Endodermal cell (in vitro differentiated cells): ENCODE data around the gene MRAP2. TPM values are rescaled to one million over a fixed set of nuclear protein-coding genes. Genes with fewer than 3 reads are reported as not detected.
A peak's percentile ranks its signal among the peaks of the same experiment; 100 is the strongest.

Experiments
- DNase-seq: peaks from one replicate; pipeline ENCODE4 v3.0.0-alpha.2; 2017
- H3K27ac ChIP-seq: 2 replicates; pipeline ENCODE4 v1.5.1; 2013; ENCODE audit warnings: mild to moderate bottlenecking, low read depth, low read length, moderate library complexity
- H3K27me3 ChIP-seq: 2 replicates; pipeline ENCODE4 v1.6.1; 2013; ENCODE audit warnings: mild to moderate bottlenecking, low read length, moderate library complexity; ENCODE audit not compliant: insufficient read depth, control insufficient read depth, poor library complexity, severe bottlenecking
- H3K36me3 ChIP-seq: 2 replicates; pipeline ENCODE4 v1.7.0; 2013; ENCODE audit warnings: mild to moderate bottlenecking, low read length, moderate library complexity; ENCODE audit not compliant: control insufficient read depth, insufficient read depth
- H3K4me1 ChIP-seq: one replicate; pipeline ENCODE4 v1.7.0; 2013; ENCODE audit warnings: low read length; ENCODE audit not compliant: control insufficient read depth, insufficient read depth
- H3K4me3 ChIP-seq: 2 replicates; pipeline ENCODE4 v1.5.1; 2013; ENCODE audit warnings: mild to moderate bottlenecking, low read length, moderate library complexity
- H3K9ac ChIP-seq: 2 replicates; pipeline ENCODE4 v1.6.1; 2013; ENCODE audit warnings: mild to moderate bottlenecking, low read length, moderate library complexity; ENCODE audit not compliant: poor library complexity, severe bottlenecking; ENCODE audit errors: extremely low read depth
- H3K9me3 ChIP-seq: 2 replicates; pipeline ENCODE4 v1.6.1; 2013; ENCODE audit warnings: mild to moderate bottlenecking, low read length, moderate library complexity; ENCODE audit not compliant: control insufficient read depth
- H3K27ac Mint-ChIP-seq: 2 replicates; pipeline ENCODE4 v1.8.0; 2020; ENCODE audit warnings: mixed read lengths
- H3K27me3 Mint-ChIP-seq: 2 replicates; pipeline ENCODE4 v1.8.0; 2021; ENCODE audit warnings: mild to moderate bottlenecking, mixed read lengths; ENCODE audit not compliant: insufficient read depth
- H3K36me3 Mint-ChIP-seq: 2 replicates; pipeline ENCODE4 v1.8.0; 2020; ENCODE audit warnings: low read depth, mixed read lengths
- H3K4me1 Mint-ChIP-seq: 2 replicates; pipeline ENCODE4 v1.8.0; 2020; ENCODE audit warnings: mixed read lengths
- H3K4me3 Mint-ChIP-seq: 2 replicates; pipeline ENCODE4 v1.8.0; 2020; ENCODE audit warnings: mild to moderate bottlenecking, moderate library complexity, mixed read lengths
- H3K9me3 Mint-ChIP-seq: 2 replicates; pipeline ENCODE4 v1.8.0; 2020; ENCODE audit warnings: mild to moderate bottlenecking, mixed read lengths
- WGBS, 2 experiments: methylation state at CpG; one replicate each; pipeline versions ENCODE4 v1.1.5 to v1.1.7; 2013; ENCODE audit warnings: missing lambda C conversion rate in 2 of 2, mixed read lengths in 1 of 2; ENCODE audit not compliant: insufficient coverage in 1 of 2, insufficient read length in 1 of 2; 5-methylcytosine and 5-hydroxymethylcytosine counted together
- total RNA-seq, 2 donors: library from RNA; stranded (reverse); fragmentation: NEBNext Ultra II Directional in 1 of 2; extraction: Animal tissue kit (Norgen Biotek cat#: 25700) in 1 of 2; gene quantifications; 2 replicates in 1 of 2; 3 replicates in 1 of 2; pipeline ENCODE4 v1.2.1, GENCODE V29; 2021
- TF ChIP-seq, protein P1 (sequence below): fragments of 200-600 bp; sonication (generic); conservative IDR thresholded peaks from 2 replicates; pipeline ENCODE4 v1.5.0; 2021; ENCODE audit warnings: antibody characterized with exemption, mild to moderate bottlenecking

The MRAP2 gene
- total RNA-seq, 2 donors from 2014 or later = 10.7 to 10.8 TPM

DNA sequence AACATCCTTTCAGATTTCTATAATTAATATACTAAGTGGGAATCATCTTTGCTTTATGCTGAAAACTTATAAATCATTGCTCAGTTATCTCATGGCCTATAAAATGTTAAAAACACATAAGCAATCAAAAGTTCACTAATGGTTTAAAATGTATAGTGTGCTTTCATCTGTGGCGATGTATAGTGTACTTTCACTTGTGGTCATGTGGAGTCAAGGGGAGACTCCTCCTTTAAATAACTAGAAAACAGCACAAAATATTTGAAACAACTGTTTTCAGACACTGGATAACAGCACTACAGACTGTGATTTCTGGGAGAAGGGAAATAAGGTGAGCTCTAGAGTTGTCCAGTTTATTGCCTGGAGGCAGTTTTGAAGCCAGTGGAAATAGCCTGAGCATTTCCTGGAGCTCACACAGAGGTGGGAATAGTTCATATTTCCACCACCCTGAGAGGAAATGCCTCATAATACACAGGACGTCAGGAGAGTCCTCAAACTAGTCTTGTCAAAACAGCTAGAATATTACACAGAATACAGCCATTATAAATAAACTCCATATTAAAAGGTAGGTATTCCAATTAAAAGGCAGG lies 104.5 kb downstream of the MRAP2 start:
- Histone ChIP-seq H3K4me1 (peaks cover 14% of the 10 kb centered on the region), H3K9ac (no peak overlapping the region), H3K36me3 (peaks cover 30% of the 10 kb centered on the region), H3K27me3 (no peaks in the 10 kb centered on the region), H3K4me3 (no peak overlapping the region), H3K9me3 (peaks cover 25% of the 10 kb centered on the region), H3K27ac (no peak overlapping the region)
- H3K27me3 Mint-ChIP-seq = no peaks in the 10 kb centered on the region
- no peak for DNase-seq
- H3K4me3 Mint-ChIP-seq = no peak overlapping the region
- H3K36me3 Mint-ChIP-seq = peaks cover 35% of the 10 kb centered on the region
- H3K4me1 Mint-ChIP-seq = peaks cover 37% of the 10 kb centered on the region
- 100% methylated on average over 2 of the region's 2 CpGs; no CpG with 5 or more reads in 1 of the 2 experiments for WGBS, 2 experiments
- H3K27ac Mint-ChIP-seq = no peak overlapping the region
- TF ChIP-seq, protein P1, sequence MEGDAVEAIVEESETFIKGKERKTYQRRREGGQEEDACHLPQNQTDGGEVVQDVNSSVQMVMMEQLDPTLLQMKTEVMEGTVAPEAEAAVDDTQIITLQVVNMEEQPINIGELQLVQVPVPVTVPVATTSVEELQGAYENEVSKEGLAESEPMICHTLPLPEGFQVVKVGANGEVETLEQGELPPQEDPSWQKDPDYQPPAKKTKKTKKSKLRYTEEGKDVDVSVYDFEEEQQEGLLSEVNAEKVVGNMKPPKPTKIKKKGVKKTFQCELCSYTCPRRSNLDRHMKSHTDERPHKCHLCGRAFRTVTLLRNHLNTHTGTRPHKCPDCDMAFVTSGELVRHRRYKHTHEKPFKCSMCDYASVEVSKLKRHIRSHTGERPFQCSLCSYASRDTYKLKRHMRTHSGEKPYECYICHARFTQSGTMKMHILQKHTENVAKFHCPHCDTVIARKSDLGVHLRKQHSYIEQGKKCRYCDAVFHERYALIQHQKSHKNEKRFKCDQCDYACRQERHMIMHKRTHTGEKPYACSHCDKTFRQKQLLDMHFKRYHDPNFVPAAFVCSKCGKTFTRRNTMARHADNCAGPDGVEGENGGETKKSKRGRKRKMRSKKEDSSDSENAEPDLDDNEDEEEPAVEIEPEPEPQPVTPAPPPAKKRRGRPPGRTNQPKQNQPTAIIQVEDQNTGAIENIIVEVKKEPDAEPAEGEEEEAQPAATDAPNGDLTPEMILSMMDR = no peak
- H3K9me3 Mint-ChIP-seq = peaks cover 20% of the 10 kb centered on the region

DNA sequence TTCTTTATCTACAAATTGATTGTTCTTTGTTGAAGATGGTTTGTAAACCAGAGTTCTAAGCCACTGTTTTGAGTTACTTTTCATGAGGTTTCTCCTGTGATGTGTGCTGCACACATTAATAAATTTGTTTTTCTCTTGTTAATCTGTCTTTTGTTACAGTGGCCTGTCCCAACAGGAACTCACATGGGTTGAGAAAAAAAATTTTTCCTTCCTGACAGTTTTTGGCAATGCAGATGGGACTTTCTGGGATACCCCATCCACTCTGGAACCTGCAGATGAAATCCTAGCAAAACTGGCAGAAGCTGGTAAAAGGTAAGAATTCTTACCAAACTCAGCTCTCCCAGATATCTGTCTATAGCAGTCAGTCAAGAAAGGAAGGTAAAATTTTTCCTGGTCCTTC lies 105.7 kb downstream of the MRAP2 start:
- H3K27ac Mint-ChIP-seq = peak overlapping the region; percentile 13
- H3K4me3 Mint-ChIP-seq = no peak overlapping the region
- no peak for DNase-seq
- peaks cover 20% of the 10 kb centered on the region for H3K36me3 ChIP-seq
- H3K27ac ChIP-seq = no peak overlapping the region
- H3K36me3 Mint-ChIP-seq = peaks cover 23% of the 10 kb centered on the region
- H3K4me1 Mint-ChIP-seq = peaks cover 43% of the 10 kb centered on the region
- H3K9me3 ChIP-seq = peaks cover 13% of the 10 kb centered on the region
- TF ChIP-seq, protein P1 = no peak
- H3K9me3 Mint-ChIP-seq = peaks cover 8% of the 10 kb centered on the region
- H3K4me1 ChIP-seq = peaks cover 14% of the 10 kb centered on the region
- no peak overlapping the region for H3K4me3 ChIP-seq
- H3K9ac ChIP-seq = no peak overlapping the region
- H3K27me3 Mint-ChIP-seq = no peaks in the 10 kb centered on the region
- no peaks in the 10 kb centered on the region for H3K27me3 ChIP-seq

Other genes starting within 250 kb of the MRAP2 start
- gene RIPPLY2, start 180.4 kb upstream of the MRAP2 start, total RNA-seq = 1 to 10 TPM in 1 of 2 donors, under 1 TPM in 1; 0.07 to 1.2 TPM
- gene CYB5R4, start 174.1 kb upstream of the MRAP2 start, total RNA-seq = 10 to 100 TPM; 13.7 to 18.9 TPM
- 10 to 100 TPM; 29.7 to 39.2 TPM for gene CEP162, start 193.9 kb downstream of the MRAP2 start, total RNA-seq